Tibial nerve (tissue), 4 donors: Measurements from ENCODE around the gene UBLCP1. TPM values are rescaled to one million over a fixed set of nuclear protein-coding genes. Genes with fewer than 3 reads are reported as not detected.
A peak's percentile ranks its signal among the peaks of the same experiment; 100 is the strongest.

Experiments
- DNase-seq, 2 donors: peaks; one replicate each; pipeline ENCODE4 v3.0.0-alpha.2; 2019; ENCODE audit warnings: low spot score in 2 of 2
- H3K27ac ChIP-seq, 4 donors: fragments of 200-600 bp; sonication (generic) in 3 of 4; one replicate each; pipeline ENCODE4 v1.5.1; 2017 to 2019; ENCODE audit warnings: mild to moderate bottlenecking in 1 of 4
- H3K27me3 ChIP-seq, 2 donors: fragments of 200-600 bp; sonication (generic) in 1 of 2; one replicate each; pipeline versions ENCODE4 v1.5.1 to v1.6.0; 2017 to 2019
- H3K36me3 ChIP-seq, 3 donors: fragments of 200-600 bp; sonication (generic); one replicate each; pipeline ENCODE4 v1.5.1; 2018 to 2019
- H3K4me1 ChIP-seq, 4 donors: fragments of 200-600 bp; sonication (generic) in 3 of 4; one replicate each; pipeline ENCODE4 v1.5.1; 2017 to 2019
- H3K4me3 ChIP-seq, 4 donors: fragments of 200-600 bp; sonication (generic) in 3 of 4; one replicate each; pipeline ENCODE4 v1.5.1; 2017 to 2019; ENCODE audit warnings: mild to moderate bottlenecking in 1 of 4, moderate library complexity in 1 of 4
- H3K9me3 ChIP-seq, 4 donors: fragments of 200-600 bp; sonication (generic) in 3 of 4; one replicate each; pipeline ENCODE4 v1.5.1; 2017 to 2019
- CTCF ChIP-seq, 5 experiments: fragments of 200-600 bp in 3 of 5; fragments of 450-650 bp in 2 of 5; sonication (generic) in 3 of 5; IDR thresholded peaks; one replicate each; pipeline ENCODE4 v1.5.1; 2016 to 2019; ENCODE audit warnings: antibody characterized with exemption in 5 of 5, mild to moderate bottlenecking in 3 of 5, moderate library complexity in 2 of 5
- EP300 ChIP-seq, 2 donors: sonication (generic); formaldehyde crosslinking; IDR thresholded peaks; one replicate each; pipeline ENCODE4 v1.6.1; 2017; ENCODE audit warnings: antibody characterized with exemption in 2 of 2, mild to moderate bottlenecking in 1 of 2
- POLR2A ChIP-seq, 2 donors: fragments of 450-650 bp; IDR thresholded peaks; one replicate each; pipeline ENCODE4 v1.6.1; 2017; ENCODE audit warnings: antibody characterized with exemption in 2 of 2, mild to moderate bottlenecking in 2 of 2, moderate library complexity in 2 of 2
- WGBS, 2 donors: methylation state at CpG; one replicate each; pipeline ENCODE4 v1.1.5; 2018; 5-methylcytosine and 5-hydroxymethylcytosine counted together
- total RNA-seq, 4 donors: library from RNA; depleted of rRNA; stranded (reverse); fragments of >200 nt; gene quantifications; one replicate each; pipeline ENCODE4 v1.1.0, GENCODE V29; 2016

The UBLCP1 gene
- total RNA-seq = 10 to 100 TPM; 12.4 to 30.1 (median 21.4) TPM

- WGBS, 2 donors = 0 to 1% methylated on average over 34 to 50 of the region's 54 CpGs
- no peaks in the 10 kb centered on the region for H3K36me3 ChIP-seq
These were observed at the start of gene UBLCP1 for GRCh38 chr5:159262859-159263568. UBLCP1 (plus strand) TSS chr5:159263290; CDS start chr5:159268916, 5,626 bp downstream.

GRCh38 chr5:159214486-159215271, 48.4 kb upstream of the UBLCP1 start:
- no peak for TF ChIP-seq EP300 (IDR thresholded peaks at IDR 0.05)
- TF ChIP-seq POLR2A (IDR thresholded peaks at IDR 0.05) = no peak
- TF ChIP-seq CTCF (IDR thresholded peaks at IDR 0.05) = no peak
- no peaks in the 10 kb centered on the region for H3K36me3 ChIP-seq
- H3K4me1 ChIP-seq = peaks cover 0 to 6% (median 2%) of the 10 kb centered on the region in 4 donors
- H3K9me3 ChIP-seq = no peaks in the 10 kb centered on the region
- H3K27me3 ChIP-seq = no peaks in the 10 kb centered on the region
- H3K4me3 ChIP-seq = no peak overlapping the region
- WGBS, 2 donors = 83 to 84% methylated on average over 2 of the region's 2 CpGs
- H3K27ac ChIP-seq = no peak overlapping the region
- DNase-seq = no peak

More at GRCh38 chr5:159262859-159263568, at the start of gene UBLCP1:
- no peaks in the 10 kb centered on the region for H3K9me3 ChIP-seq
- peak; percentile 41 to 69 for DNase-seq
- peak in 1 of 2 donors; percentile 62 for TF ChIP-seq EP300 (IDR thresholded peaks at IDR 0.05)
- TF ChIP-seq CTCF (IDR thresholded peaks at IDR 0.05) = no peak
- TF ChIP-seq POLR2A (IDR thresholded peaks at IDR 0.05) = peak in 1 of 2 donors; percentile 16
- no peaks in the 10 kb centered on the region for H3K27me3 ChIP-seq
- H3K4me3 ChIP-seq = peak within 1 kb of the TSS; percentile 70 to 96 (median 78)
- H3K4me1 ChIP-seq = peaks cover 0 to 34% (median 4%) of the 10 kb centered on the region in 4 donors
- H3K27ac ChIP-seq = peak within 1 kb of the TSS; percentile 62 to 89 (median 86)

GRCh38 chr5:159215886-159216285, 47.2 kb upstream of the UBLCP1 start:
- H3K27me3 ChIP-seq = no peaks in the 10 kb centered on the region
- no peak for DNase-seq
- TF ChIP-seq EP300 (IDR thresholded peaks at IDR 0.05) (no peak), POLR2A (IDR thresholded peaks at IDR 0.05) (no peak), CTCF (IDR thresholded peaks at IDR 0.05) (no peak)
- H3K36me3 ChIP-seq = no peaks in the 10 kb centered on the region
- H3K4me1 ChIP-seq = no peaks in the 10 kb centered on the region
- 95 to 96% methylated on average over 3 of the region's 3 CpGs for WGBS, 2 donors
- no peak overlapping the region for H3K4me3 ChIP-seq
- H3K9me3 ChIP-seq = no peaks in the 10 kb centered on the region
- H3K27ac ChIP-seq = no peak overlapping the region

GRCh38 chr5:159216454-159216853, 46.6 kb upstream of the UBLCP1 start:
- no peak overlapping the region for H3K4me3 ChIP-seq
- no peak overlapping the region for H3K27ac ChIP-seq
- H3K36me3 ChIP-seq = no peaks in the 10 kb centered on the region
- H3K4me1 ChIP-seq = no peaks in the 10 kb centered on the region
- no peaks in the 10 kb centered on the region for H3K27me3 ChIP-seq
- TF ChIP-seq CTCF (IDR thresholded peaks at IDR 0.05) (no peak), EP300 (IDR thresholded peaks at IDR 0.05) (no peak), POLR2A (IDR thresholded peaks at IDR 0.05) (no peak)
- no peak for DNase-seq
- 75 to 79% methylated on average over 2 of the region's 2 CpGs for WGBS, 2 donors
- no peaks in the 10 kb centered on the region for H3K9me3 ChIP-seq

GRCh38 chr5:159217236-159217635, 45.9 kb upstream of the UBLCP1 start:
- Histone ChIP-seq H3K9me3 (no peaks in the 10 kb centered on the region), H3K36me3 (no peaks in the 10 kb centered on the region), H3K4me1 (no peaks in the 10 kb centered on the region), H3K27ac (no peak overlapping the region), H3K27me3 (no peaks in the 10 kb centered on the region), H3K4me3 (no peak overlapping the region)
- TF ChIP-seq POLR2A (IDR thresholded peaks at IDR 0.05) (no peak), EP300 (IDR thresholded peaks at IDR 0.05) (no peak), CTCF (IDR thresholded peaks at IDR 0.05) (no peak)
- no peak for DNase-seq
- 83 to 92% methylated on average over 2 of the region's 2 CpGs for WGBS, 2 donors
